K562 (cell line): ENCODE results near the gene AGAP3. TPM values are rescaled to one million over a fixed set of nuclear protein-coding genes. Genes with fewer than 3 reads are reported as not detected.
A peak's percentile ranks its signal among the peaks of the same experiment; 100 is the strongest.

Experiments used
- CLOCK ChIP-seq: fragments of 250-450 bp; sonication (Bioruptor Pico); IDR thresholded peaks from 2 replicates; pipeline ENCODE4 v1.4.0; 2020; ENCODE audit warnings: mild to moderate bottlenecking, moderate library complexity, borderline replicate concordance
- FOXM1 ChIP-seq, 2 experiments: fragments of 450-650 bp in 1 of 2; sonication (generic) in 1 of 2; formaldehyde crosslinking in 1 of 2; IDR thresholded peaks; 2 replicates each; pipeline versions ENCODE4 v1.6.1 to v1.9.0; 2017 to 2022; ENCODE audit warnings: low read depth in 2 of 2, mild to moderate bottlenecking in 2 of 2, missing genetic modification reagents in 1 of 2, moderate library complexity in 1 of 2
- FOXP1 ChIP-seq: sonication (generic); formaldehyde crosslinking; IDR thresholded peaks from 2 replicates; pipeline ENCODE4 v1.8.0; 2022; ENCODE audit warnings: mild to moderate bottlenecking, missing genetic modification reagents
- HINFP ChIP-seq: fragments of 450-650 bp; conservative IDR thresholded peaks from 2 replicates; pipeline ENCODE4 v1.6.1; 2016; ENCODE audit warnings: missing genetic modification characterization, low read depth, mild to moderate bottlenecking, control low read depth, missing compliant biosample characterization
- HMBOX1 ChIP-seq: sonication (generic); IDR thresholded peaks from 2 replicates; pipeline ENCODE4 v1.6.1; 2016
- NFIX ChIP-seq: fragments of 250-450 bp; sonication (Bioruptor Pico); IDR thresholded peaks from 2 replicates; pipeline ENCODE4 v1.4.0; 2020; ENCODE audit warnings: low read depth, mild to moderate bottlenecking, moderate library complexity
- NR3C1 ChIP-seq: sonication (generic); formaldehyde crosslinking; IDR thresholded peaks from 2 replicates; pipeline ENCODE4 v1.8.1; 2022; ENCODE audit warnings: missing genetic modification reagents
- SNRNP70 ChIP-seq: fragments of 200-400 bp; formaldehyde crosslinking; optimal IDR thresholded peaks from 2 replicates; pipeline ENCODE3; 2017; ENCODE audit warnings: low read depth, low read length
- TARDBP ChIP-seq: fragments of 450-650 bp; IDR thresholded peaks from 2 replicates; pipeline ENCODE4 v1.6.1; 2016
- TCF7 ChIP-seq: sonication (generic); IDR thresholded peaks from 2 replicates; pipeline ENCODE4 v1.6.1; 2016; ENCODE audit warnings: antibody characterized with exemption, borderline replicate concordance
- TRIM24 ChIP-seq, 2 experiments: fragments of 450-650 bp; IDR thresholded peaks; 2 replicates each; pipeline ENCODE4 v1.6.1; 2016
- ZBTB43 ChIP-seq: sonication (generic); formaldehyde crosslinking; IDR thresholded peaks from 2 replicates; pipeline ENCODE4 v1.8.0; 2023; ENCODE audit warnings: mild to moderate bottlenecking, missing genetic modification reagents
- ZBTB9 ChIP-seq: fragments of 450-650 bp; formaldehyde crosslinking; IDR thresholded peaks from 2 replicates; pipeline ENCODE4 v1.4.0; 2020; ENCODE audit warnings: mild to moderate bottlenecking, moderate library complexity
- ZNF639 ChIP-seq, 2 experiments: fragments of 200-800 bp in 1 of 2; sonication (Bioruptor generic) in 1 of 2; sonication (generic) in 1 of 2; formaldehyde crosslinking in 1 of 2; IDR thresholded peaks in 1 of 2; conservative IDR thresholded peaks in 1 of 2; 2 replicates each; pipeline versions ENCODE4 v1.5.0 to v1.6.1; 2016 to 2020; ENCODE audit warnings: missing compliant biosample characterization in 1 of 2, missing genetic modification characterization in 1 of 2, missing genetic modification reagents in 1 of 2
- polyA plus RNA-seq, 8 experiments: library from polyadenylated mRNA; depleted of rRNA in 4 of 8; stranded (reverse) in 5 of 8; unstranded in 3 of 8; fragments of >200 nt; fragmentation: Nextera tagmentation in 2 of 8; fragmentation: Illumina TruSeq in 1 of 8; extraction: Ambion mirVana in 2 of 8; extraction: Trizol in 1 of 8; gene quantifications; 2 replicates each; pipeline versions ENCODE4 v1.2.1 to v1.2.3, GENCODE V29; 2011 to 2014; ENCODE audit warnings: inconsistent platforms in 1 of 8, missing spikeins in 1 of 8
- total RNA-seq, 7 experiments: library from RNA; depleted of rRNA in 6 of 7; stranded (reverse); fragments of >200 nt in 6 of 7; fragmentation: Illumina TruSeq in 2 of 7; extraction: Trizol in 2 of 7; gene quantifications; 2 replicates each; pipeline versions ENCODE4 v1.2.1 to v1.2.3, GENCODE V29; 2011 to 2021; ENCODE audit warnings: low replicate concordance in 1 of 7

Gene AGAP3
- total and polyA plus RNA-seq, 9 of the 15 experiments (the other 6 are each of a cell fraction or from before 2014, with no cell fraction given), result 3.4 to 208 (median 62.2) TPM

- TF ChIP-seq ZNF639 (CRISPR knock-in tag; conservative IDR thresholded peaks at IDR 0.05 in 1 of 2, IDR thresholded peaks at IDR 0.05 in 1 of 2) (0 out of 4 replicates have a peak, but pooled peaks of 1 of the 2 experiments have one; percentile 16), TARDBP (peak; percentile 77; the same call in 1 of the 2 replicates), TCF7 (peak; percentile 78; the same call in 1 of the 2 replicates), NR3C1 (CRISPR knock-in tag) (no peak), HMBOX1 (peak; percentile 87; the same call in 1 of the 2 replicates), TRIM24 (IDR thresholded peaks at IDR 0.05) (peak; percentile 64 to 87; a peak in 3 of 4 replicates), CLOCK (CRISPR knock-in tag) (0 out of 2 replicates have a peak, but pooled peaks have one; percentile 29), FOXP1 (CRISPR knock-in tag) (no peak), SNRNP70 (no peak), ZBTB43 (peak; percentile 26; the same call in 1 of the 2 replicates), ZBTB9 (CRISPR knock-in tag) (no peak), HINFP (tag) (no peak), FOXM1 (IDR thresholded peaks at IDR 0.05; ENCODE audit: low read depth) (peak; percentile 71), FOXM1 (CRISPR knock-in tag; IDR thresholded peaks at IDR 0.05; ENCODE audit: low read depth) (no peak), NFIX (CRISPR knock-in tag) (peak; percentile 85)
Measured at GRCh38 chr7:151038951-151039849, 47.1 kb upstream of the AGAP3 start (continued).
